C4-2B (cell line): ENCODE results near the gene POLR1C.
"Not testable (repeated sequence)": the region's sequence is repeated elsewhere in the genome, so short reads cannot be mapped to it uniquely, and the experiment has no call there.

ENCODE experiments used
- H3K27ac ChIP-seq: fragments of 450-650 bp; 2 replicates; pipeline ENCODE4 v1.5.1; 2017
- CTCF ChIP-seq: fragments of 450-650 bp; conservative IDR thresholded peaks from 2 replicates; pipeline ENCODE4 v1.5.1; 2017; ENCODE audit warnings: mild to moderate bottlenecking
- ZFX ChIP-seq: fragments of 450-650 bp; IDR thresholded peaks from 2 replicates; pipeline ENCODE4 v1.6.1; 2017

The POLR1C gene

GRCh38 chr6:43524483-43524961, 7.6 kb downstream of the POLR1C start:
- H3K27ac ChIP-seq = no peak overlapping the region; the same call in 1 of the 2 replicates
- no peak for TF ChIP-seq ZFX
- TF ChIP-seq CTCF = no peak

GRCh38 chr6:43532201-43532600, 15.3 kb downstream of the POLR1C start:
- H3K27ac ChIP-seq = no peak overlapping the region
- TF ChIP-seq ZFX (no peak), CTCF (no peak)

GRCh38 chr6:43538986-43539385, 22.1 kb downstream of the POLR1C start:
- H3K27ac ChIP-seq = not testable (repeated sequence)

- H3K27ac ChIP-seq = not testable (repeated sequence)
Measured at GRCh38 chr6:43539409-43539808, 22.5 kb downstream of the POLR1C start.

GRCh38 chr6:43540507-43540906, 23.6 kb downstream of the POLR1C start:
- no peak overlapping the region for H3K27ac ChIP-seq
- TF ChIP-seq ZFX = no peak
- no peak for TF ChIP-seq CTCF

GRCh38 chr6:43541774-43542471, 25.0 kb downstream of the POLR1C start:
- TF ChIP-seq ZFX (no peak), CTCF (no peak)
- no peak overlapping the region for H3K27ac ChIP-seq

- TF ChIP-seq CTCF (no peak), ZFX (no peak)
- H3K27ac ChIP-seq = no peak overlapping the region
Measured at GRCh38 chr6:43544461-43544860, 27.6 kb downstream of the POLR1C start.

GRCh38 chr6:43547222-43547621, 30.3 kb downstream of the POLR1C start:
- H3K27ac ChIP-seq = no peak overlapping the region
- no peak for TF ChIP-seq CTCF
- TF ChIP-seq ZFX = no peak

- H3K27ac ChIP-seq = not testable (repeated sequence)
Measured at GRCh38 chr6:43557620-43558019, 40.7 kb downstream of the POLR1C start.
